ENCODE data around the gene M6PR.

M6PR gene

GRCh38 chr12:8949342-8950220, at the start of gene M6PR:
Gene M6PR (minus strand): TSS chr12:8949645. CDS start chr12:8946404, 3,241 bp downstream.
- DNase-seq (ENCODE audit: low read depth), result peak; percentile 79

GRCh38 chr12:8996682-8997405, 47.4 kb upstream of the M6PR start:
- DNase-seq (ENCODE audit: low read depth), result no peak

GRCh38 chr12:8995021-8995775, 45.8 kb upstream of the M6PR start:
- DNase-seq (ENCODE audit: low read depth), result no peak

GRCh38 chr12:8993827-8994226, 44.4 kb upstream of the M6PR start:
- no peak for DNase-seq (ENCODE audit: low read depth)

GRCh38 chr12:8991371-8992345, 42.2 kb upstream of the M6PR start:
- no peak for DNase-seq (ENCODE audit: low read depth)

GRCh38 chr12:8989413-8989812, 40.0 kb upstream of the M6PR start, which contains the start of gene KLRG1:
Gene KLRG1 (plus strand): TSS chr12:8989546. CDS start chr12:8989636, 90 bp downstream.
- DNase-seq (ENCODE audit: low read depth), result no peak

GRCh38 chr12:8987685-8988084, 38.2 kb upstream of the M6PR start:
- no peak for DNase-seq (ENCODE audit: low read depth)

- no peak for DNase-seq (ENCODE audit: low read depth)
These were observed 37.7 kb upstream of the M6PR start for GRCh38 chr12:8987163-8987562.

- no peak for DNase-seq (ENCODE audit: low read depth)
These were observed 35.8 kb upstream of the M6PR start for GRCh38 chr12:8985213-8985754.

GRCh38 chr12:8980137-8980536, 30.7 kb upstream of the M6PR start:
- no peak for DNase-seq (ENCODE audit: low read depth)

- no peak for DNase-seq (ENCODE audit: low read depth)
These were observed 21.0 kb upstream of the M6PR start for GRCh38 chr12:8970432-8970831.

GRCh38 chr12:8969861-8970411, 20.5 kb upstream of the M6PR start:
- no peak for DNase-seq (ENCODE audit: low read depth)

- DNase-seq (ENCODE audit: low read depth), result no peak
These were observed 19.3 kb upstream of the M6PR start for GRCh38 chr12:8968761-8969160.

GRCh38 chr12:8960176-8960575, 10.7 kb upstream of the M6PR start:
- DNase-seq (ENCODE audit: low read depth), result no peak

- no peak for DNase-seq (ENCODE audit: low read depth)
These were observed 8.6 kb upstream of the M6PR start for GRCh38 chr12:8958066-8958465.

- DNase-seq (ENCODE audit: low read depth), result no peak
These were observed 8.1 kb upstream of the M6PR start for GRCh38 chr12:8957561-8957960.

GRCh38 chr12:8956772-8957171, 7.3 kb upstream of the M6PR start:
- no peak for DNase-seq (ENCODE audit: low read depth)

- DNase-seq (ENCODE audit: low read depth), result no peak
These were observed 6.6 kb upstream of the M6PR start for GRCh38 chr12:8956073-8956472.

- peak; percentile 38 for DNase-seq (ENCODE audit: low read depth)
These were observed 4.4 kb upstream of the M6PR start for GRCh38 chr12:8953773-8954402.

GRCh38 chr12:8951744-8952143, 2.3 kb upstream of the M6PR start:
- no peak for DNase-seq (ENCODE audit: low read depth)

All from activated T-helper 1 cell treated with Interleukin-2 at 50 U/mL for 16 hours (primary cell).